Thyroid gland (tissue), 4 donors: Measurements from ENCODE around the gene PDCD11.

ENCODE experiments used
- POLR2A ChIP-seq, 2 donors: fragments of 450-650 bp; IDR thresholded peaks; one replicate each; pipeline ENCODE4 v1.6.1; 2017; ENCODE audit warnings: antibody characterized with exemption in 2 of 2, mild to moderate bottlenecking in 2 of 2, moderate library complexity in 1 of 2
- TF ChIP-seq, protein P1 (sequence below), 6 experiments: fragments of 200-600 bp in 3 of 6; fragments of 450-650 bp in 3 of 6; sonication (generic) in 3 of 6; IDR thresholded peaks; one replicate each; pipeline ENCODE4 v1.5.1; 2016 to 2019; ENCODE audit warnings: antibody characterized with exemption in 6 of 6, mild to moderate bottlenecking in 2 of 6, inconsistent platforms in 1 of 6, moderate library complexity in 1 of 6

DNA sequence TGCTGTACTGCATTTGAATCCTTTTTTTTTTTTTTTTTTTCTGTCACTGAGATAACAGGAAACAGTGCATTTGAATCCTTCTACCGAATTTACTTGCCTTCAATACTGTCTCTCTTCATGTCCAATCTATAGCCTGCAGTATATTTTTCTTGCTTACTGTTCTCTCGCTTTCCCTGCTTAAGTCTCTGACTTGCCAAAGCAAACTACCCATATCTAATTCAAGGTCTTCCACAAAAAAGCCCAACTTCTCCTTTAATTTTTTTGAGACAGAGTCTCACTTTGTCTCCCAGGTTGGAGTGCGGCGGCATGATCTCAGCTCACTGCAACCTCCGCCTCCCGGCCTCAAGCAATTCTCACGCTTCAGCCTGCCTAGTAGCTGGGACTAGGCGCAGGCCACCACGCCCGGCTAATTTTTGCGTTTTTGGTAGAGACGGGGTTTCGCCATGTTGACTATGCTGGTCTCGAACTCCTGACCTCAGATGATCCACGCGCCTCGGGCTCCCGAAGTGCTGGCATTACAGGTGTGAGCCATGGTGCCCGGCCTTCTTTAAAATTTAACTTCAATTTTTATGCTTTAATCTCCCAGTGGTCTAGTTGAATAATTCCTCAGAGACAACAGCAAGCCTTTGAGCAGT lies 882 bp downstream of the PDCD11 start:
- TF ChIP-seq, protein P1, sequence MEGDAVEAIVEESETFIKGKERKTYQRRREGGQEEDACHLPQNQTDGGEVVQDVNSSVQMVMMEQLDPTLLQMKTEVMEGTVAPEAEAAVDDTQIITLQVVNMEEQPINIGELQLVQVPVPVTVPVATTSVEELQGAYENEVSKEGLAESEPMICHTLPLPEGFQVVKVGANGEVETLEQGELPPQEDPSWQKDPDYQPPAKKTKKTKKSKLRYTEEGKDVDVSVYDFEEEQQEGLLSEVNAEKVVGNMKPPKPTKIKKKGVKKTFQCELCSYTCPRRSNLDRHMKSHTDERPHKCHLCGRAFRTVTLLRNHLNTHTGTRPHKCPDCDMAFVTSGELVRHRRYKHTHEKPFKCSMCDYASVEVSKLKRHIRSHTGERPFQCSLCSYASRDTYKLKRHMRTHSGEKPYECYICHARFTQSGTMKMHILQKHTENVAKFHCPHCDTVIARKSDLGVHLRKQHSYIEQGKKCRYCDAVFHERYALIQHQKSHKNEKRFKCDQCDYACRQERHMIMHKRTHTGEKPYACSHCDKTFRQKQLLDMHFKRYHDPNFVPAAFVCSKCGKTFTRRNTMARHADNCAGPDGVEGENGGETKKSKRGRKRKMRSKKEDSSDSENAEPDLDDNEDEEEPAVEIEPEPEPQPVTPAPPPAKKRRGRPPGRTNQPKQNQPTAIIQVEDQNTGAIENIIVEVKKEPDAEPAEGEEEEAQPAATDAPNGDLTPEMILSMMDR (IDR thresholded peaks at IDR 0.05), result no peak
- TF ChIP-seq POLR2A (IDR thresholded peaks at IDR 0.05), result no peak
